Stimulated activated CD8-positive, alpha-beta memory T cell treated with anti-CD3 and anti-CD28 coated beads, Interleukin-7, amount 100 ng/mL, for 4 hours (primary cell): ENCODE data around the gene LYPD1.

Experiments
- DNase-seq, 2 donors: peaks; one replicate each; pipeline ENCODE4 v3.0.0-alpha.2; 2020; ENCODE audit warnings: low read depth in 2 of 2

LYPD1 gene

GRCh38 chr2:132668189-132668823, 1.7 kb downstream of the LYPD1 start:
- DNase-seq = no peak

GRCh38 chr2:132667706-132668105, 2.3 kb downstream of the LYPD1 start:
- DNase-seq = no peak

GRCh38 chr2:132665401-132666140, 4.4 kb downstream of the LYPD1 start:
- no peak for DNase-seq

GRCh38 chr2:132664096-132664495, 5.9 kb downstream of the LYPD1 start:
- no peak for DNase-seq

GRCh38 chr2:132662732-132663131, 7.3 kb downstream of the LYPD1 start:
- DNase-seq = no peak

- DNase-seq = no peak
These were observed 10.7 kb downstream of the LYPD1 start for GRCh38 chr2:132659331-132659730.

- no peak for DNase-seq
These were observed 13.6 kb downstream of the LYPD1 start for GRCh38 chr2:132656266-132656975.

GRCh38 chr2:132654968-132655367, 15.0 kb downstream of the LYPD1 start:
- DNase-seq = no peak

GRCh38 chr2:132654335-132654734, 15.7 kb downstream of the LYPD1 start:
- DNase-seq = no peak

GRCh38 chr2:132652474-132652873, 17.5 kb downstream of the LYPD1 start:
- no peak for DNase-seq

- DNase-seq = no peak
These were observed 18.6 kb downstream of the LYPD1 start for GRCh38 chr2:132651115-132652045.

GRCh38 chr2:132646540-132647108, 23.4 kb downstream of the LYPD1 start:
- no peak for DNase-seq

- no peak for DNase-seq
These were observed 24.1 kb downstream of the LYPD1 start for GRCh38 chr2:132645722-132646539.

GRCh38 chr2:132645176-132645575, 24.8 kb downstream of the LYPD1 start:
- DNase-seq = no peak

GRCh38 chr2:132642415-132642814, 27.6 kb downstream of the LYPD1 start:
- DNase-seq = no peak

GRCh38 chr2:132641819-132642218, 28.2 kb downstream of the LYPD1 start:
- no peak for DNase-seq

GRCh38 chr2:132640116-132640515, 29.9 kb downstream of the LYPD1 start:
- no peak for DNase-seq

- DNase-seq = no peak
These were observed 31.5 kb downstream of the LYPD1 start for GRCh38 chr2:132638313-132639040.

GRCh38 chr2:132636346-132636745, 33.7 kb downstream of the LYPD1 start:
- no peak for DNase-seq

GRCh38 chr2:132633635-132634034, 36.4 kb downstream of the LYPD1 start:
- no peak for DNase-seq
